NCI-H510A treated with DMSO at 0.1 percent for 48 hours (cell line): ENCODE results near the gene SYNJ2.

Experiments
- DNase-seq: peaks from one replicate; lab custom pipeline; 2025; lab: John Stamatoyannopoulos, UW

Gene SYNJ2

GRCh38 chr6:158041788-158042187 lies 60.1 kb downstream of the SYNJ2 start:
- DNase-seq = no peak

DNA sequence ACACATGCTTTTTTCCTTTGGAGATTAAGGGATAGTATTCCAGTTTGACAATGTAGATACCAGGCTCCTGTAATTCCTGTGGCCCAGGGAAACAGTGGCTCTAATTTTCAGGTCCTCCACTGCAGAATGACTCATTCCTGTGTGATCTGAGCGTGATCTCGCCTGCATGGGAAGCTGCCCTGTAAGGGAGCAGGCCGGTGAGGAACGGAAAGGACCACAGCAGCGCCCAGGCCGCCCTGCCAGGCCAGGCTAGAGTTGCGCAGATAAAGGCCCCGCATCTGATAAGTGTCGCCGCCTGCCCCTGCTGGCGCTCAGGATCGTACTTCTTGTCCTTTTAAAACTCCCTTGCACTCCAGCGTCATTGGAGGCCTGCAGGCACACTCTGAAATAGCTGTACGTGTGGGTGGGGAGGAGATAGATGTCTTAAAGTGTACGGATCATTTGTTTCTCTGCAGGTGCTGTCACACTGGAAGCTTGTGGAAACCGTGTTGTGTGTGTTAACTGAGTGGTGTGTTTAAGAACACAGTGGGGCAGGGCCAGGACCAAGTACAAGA lies 60.7 kb downstream of the SYNJ2 start:
- no peak for DNase-seq

GRCh38 chr6:158043008-158043407 lies 61.3 kb downstream of the SYNJ2 start:
- DNase-seq = no peak

DNA sequence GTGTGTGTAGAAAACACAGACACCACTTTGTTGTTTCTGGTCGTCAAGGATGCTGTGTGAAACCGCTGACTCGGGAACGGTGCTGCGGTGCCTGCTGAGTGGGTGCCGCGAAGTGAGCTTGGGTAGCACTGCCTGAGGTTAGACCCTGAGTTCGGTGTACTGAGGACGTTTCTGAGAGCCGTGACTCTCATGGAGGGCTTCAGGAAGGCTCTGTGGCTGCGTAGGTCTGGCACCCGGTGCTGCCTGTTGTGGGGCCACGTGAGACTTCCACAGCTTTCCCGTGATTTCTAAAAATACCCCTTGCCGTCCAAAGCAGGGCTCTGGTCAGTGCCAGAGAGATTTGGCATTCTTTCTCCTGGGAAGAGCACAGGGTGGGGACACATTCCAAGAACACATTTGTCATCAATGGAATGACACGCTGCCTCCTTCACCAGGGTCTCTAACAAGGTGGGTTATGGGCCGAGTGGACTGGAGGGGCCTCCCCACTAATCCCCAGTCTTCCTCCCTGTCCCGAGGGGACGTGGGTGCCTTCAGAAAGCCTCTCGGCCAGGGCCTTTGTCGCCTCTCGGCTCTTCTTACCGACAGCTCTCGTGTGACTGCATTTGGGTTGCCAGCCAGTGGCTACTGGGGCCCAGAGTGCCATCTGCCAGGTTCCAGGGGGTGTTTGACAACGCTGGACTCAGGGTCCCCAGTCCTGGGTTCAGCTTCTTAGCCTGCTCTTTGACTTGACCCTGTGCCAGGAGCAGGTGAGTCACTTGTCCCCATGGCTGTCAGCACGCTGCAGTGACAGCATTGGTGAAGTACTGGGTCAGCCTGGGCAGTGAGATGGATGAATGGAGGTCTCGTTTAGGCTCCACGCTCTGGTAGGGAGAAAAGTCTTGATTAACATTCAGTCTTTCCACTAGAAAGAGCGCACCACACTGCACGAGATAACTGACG lies 62.2 kb downstream of the SYNJ2 start:
- no peak for DNase-seq

GRCh38 chr6:158044525-158044888 lies 62.8 kb downstream of the SYNJ2 start:
- DNase-seq = no peak

DNA sequence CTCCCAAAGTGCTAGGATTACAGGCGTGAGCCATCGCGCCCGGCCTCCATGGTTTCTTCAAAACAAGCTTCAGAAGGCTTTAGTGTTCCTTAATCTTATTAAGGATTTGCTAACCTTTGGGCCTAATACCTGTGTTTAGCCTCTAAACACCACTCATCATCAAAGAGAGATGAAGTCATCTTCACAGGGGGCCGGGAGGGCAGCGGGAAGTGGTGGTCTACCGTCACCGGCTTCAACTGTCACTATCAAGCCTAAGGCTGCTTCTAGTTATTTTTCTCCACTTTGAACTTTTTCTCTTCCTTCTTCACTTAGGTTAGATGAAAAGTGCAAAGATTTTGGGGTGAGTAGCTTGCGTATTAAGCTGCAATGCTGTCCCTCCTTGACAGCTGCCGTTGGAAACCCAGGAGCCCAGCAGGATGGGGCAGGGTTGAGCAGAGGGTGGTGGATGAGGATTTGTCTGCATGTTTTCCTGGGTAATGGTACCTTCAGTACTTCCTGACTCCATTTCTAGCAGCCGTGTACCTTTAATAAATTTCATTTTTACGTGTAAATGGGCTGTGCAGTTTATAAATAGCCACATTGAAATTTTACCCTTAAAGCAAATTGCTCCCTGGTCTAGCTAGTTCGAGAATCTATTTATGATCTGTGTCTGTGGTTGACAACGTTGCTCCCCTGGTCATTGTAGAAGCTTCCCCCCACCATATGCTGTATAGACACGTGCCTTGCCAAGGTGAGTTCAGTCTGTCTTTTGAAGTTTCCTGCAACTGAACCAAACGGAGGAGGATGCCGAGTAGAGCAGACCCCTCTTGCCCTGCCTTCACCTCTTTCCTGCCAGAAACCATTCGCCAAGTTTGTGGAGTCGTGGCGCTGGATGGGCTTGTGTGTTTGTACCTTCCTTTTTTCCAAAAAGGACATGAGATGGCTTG lies 64.8 kb downstream of the SYNJ2 start:
- DNase-seq = no peak

DNA sequence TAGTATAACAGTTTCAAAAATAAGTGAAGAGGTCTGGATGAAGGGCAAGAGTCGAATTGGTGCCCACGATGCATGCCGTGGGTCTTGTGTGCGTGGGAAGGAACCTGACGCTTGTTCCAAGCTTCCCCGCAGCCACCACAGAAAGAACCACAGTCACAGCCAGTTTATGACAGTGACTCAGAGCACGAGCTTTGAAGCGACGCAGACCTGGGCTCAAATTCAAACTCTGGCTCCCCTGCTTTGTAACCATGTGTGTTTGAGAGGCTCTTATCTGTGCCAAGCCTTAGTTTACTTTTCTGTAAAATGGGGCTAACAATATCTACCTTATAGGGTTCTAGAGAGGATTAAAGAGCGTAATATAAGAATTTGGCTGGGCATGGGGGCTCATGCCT lies 65.5 kb downstream of the SYNJ2 start:
- DNase-seq = no peak

DNA sequence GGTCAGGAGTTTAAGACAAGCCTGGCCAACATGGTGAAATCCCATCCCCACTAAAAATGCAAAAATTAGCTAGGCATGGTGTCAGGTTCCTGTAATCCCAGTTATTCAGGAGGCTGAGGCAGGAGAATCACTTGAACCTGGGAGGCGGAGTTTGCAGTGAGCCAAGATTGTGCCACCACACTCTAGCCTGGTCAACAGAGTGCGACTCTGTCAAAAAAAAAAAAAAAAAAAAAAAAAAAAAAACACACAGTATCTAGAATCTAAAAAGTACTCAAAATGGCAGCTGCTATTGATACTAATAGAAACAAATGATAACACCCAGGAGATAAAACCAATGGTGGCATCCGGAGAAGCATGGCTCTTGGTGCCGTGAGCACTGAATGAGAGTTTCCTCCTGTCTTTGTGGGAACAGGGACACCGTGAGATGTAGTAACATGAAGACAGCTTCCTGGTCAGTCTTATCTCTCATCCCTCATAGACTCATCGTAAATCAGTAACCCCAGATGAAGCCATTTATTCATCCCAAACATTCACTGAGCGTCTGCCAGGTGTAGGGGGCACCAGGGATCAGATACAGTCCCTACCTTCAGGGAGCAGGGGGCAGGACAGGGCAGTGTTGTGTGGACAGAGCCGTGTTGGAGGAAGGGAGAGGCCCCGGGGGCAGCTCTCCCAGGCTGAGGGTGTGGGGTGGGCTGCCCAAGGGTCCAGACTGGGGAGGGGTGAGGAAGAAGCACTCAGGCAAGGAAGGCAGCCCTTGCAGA lies 66.1 kb downstream of the SYNJ2 start:
- DNase-seq = no peak

- DNase-seq = no peak
Measured at GRCh38 chr6:158048589-158048988, 66.9 kb downstream of the SYNJ2 start.

- no peak for DNase-seq
Measured at GRCh38 chr6:158049055-158050028, 67.7 kb downstream of the SYNJ2 start.

DNA sequence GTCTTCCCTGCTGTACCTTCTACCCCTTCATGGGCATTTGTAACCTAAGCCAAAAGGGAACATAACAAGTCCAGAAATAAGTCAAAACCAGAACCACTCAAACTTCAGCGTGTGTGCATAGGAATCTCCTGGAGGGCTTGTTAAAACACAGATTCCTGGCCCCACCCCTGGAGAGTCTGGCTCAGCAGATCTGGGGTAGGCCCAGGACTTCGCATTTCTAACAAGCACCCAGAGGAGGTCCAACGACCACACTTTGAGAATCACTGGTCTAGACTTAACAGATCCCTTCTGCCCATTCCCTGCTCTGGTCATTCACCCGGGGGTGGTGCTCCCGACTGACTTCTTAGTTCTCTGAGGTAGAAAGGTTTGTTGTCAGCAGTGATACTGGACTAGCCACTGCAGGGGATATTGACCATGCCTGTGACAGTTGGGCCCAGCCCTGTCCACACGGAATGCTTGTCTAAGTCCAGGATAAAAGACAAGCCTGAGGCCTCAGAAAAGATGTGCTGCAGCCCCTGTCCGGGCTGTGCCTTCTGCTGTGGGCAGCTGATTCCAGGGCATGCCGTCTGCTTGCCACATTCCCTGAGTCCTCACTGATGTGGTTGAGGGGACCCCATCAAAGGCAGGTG lies 68.6 kb downstream of the SYNJ2 start:
- DNase-seq = no peak

DNA sequence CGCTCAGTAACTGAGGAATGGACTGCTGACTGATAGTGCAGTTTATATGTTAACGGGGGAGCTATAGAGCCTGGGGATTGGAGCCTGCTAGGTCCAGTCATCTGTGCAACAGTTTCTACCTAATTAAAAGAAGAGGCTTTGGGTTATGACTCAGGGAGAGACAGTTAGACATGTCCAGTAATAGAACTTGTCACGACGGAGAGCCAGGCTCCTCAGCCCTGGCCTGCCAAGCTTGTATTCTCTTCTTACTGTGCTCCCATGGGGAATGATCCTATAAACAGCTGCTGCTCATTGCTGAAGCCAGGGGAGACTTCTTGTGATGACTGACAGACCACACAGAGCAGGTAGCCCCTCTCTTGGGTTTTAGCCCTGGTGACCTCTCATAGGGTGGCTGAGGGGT lies 69.3 kb downstream of the SYNJ2 start:
- no peak for DNase-seq

DNA sequence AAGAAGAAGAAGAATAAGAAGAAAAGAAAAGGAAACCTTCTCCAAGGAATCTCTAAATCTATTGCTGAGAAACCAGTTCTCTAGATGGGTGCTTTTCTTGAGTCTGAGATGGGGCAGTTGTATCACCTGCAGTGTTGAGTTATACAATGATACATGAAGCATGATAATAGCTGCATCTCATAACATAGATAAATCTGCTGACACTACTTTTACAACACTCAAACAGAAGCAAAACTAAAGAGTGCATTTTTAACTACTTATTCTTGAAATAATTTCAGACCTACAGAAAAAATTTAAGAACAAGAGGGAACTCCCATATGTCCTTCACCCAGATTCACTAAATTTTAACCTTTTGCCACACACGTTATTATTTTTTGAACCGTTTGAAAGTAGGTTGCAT lies 70.3 kb downstream of the SYNJ2 start:
- DNase-seq = no peak

GRCh38 chr6:158053377-158054313 lies 72.0 kb downstream of the SYNJ2 start:
- no peak for DNase-seq

DNA sequence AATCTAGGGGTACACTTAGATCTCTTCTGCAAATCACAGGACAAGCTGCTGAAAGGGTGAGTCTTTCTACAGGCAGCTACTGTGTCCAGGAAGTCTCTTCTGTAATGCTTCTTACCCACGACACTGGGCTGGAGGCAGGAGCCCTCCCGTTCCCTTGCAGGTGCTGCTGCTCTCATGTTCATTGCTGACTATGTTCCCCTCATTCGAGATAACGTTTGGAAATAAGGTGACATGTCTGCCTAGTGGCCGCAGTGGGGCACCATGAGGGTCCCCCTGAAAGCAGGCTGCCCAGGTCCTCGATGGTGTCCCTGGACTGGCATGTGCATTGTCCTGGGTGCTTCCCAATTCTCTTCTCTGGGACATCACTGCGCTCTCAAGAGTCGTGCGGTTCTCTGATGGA lies 74.7 kb downstream of the SYNJ2 start:
- no peak for DNase-seq

DNA sequence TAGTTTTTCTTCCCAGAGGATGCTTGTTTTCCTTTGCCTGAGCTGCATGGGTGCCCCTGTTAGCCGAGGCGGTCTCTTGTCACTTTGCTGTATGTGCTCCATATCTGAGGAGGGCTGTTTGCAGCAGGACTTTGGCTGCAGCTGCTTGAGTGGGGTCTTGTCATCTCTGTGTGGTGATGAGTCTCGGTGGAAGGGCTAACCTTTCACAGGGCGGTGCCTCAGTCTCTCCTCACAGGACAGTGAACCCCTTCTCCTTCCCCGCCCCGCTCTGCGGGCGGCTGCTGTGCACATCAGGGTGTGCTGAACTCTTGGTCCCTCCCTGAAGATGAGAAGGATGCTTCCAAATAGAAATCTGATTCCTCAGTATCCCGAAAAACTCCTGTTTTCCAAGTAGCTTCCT lies 75.1 kb downstream of the SYNJ2 start:
- DNase-seq = no peak

- no peak for DNase-seq
Measured at GRCh38 chr6:158057213-158057987, 75.7 kb downstream of the SYNJ2 start.

DNA sequence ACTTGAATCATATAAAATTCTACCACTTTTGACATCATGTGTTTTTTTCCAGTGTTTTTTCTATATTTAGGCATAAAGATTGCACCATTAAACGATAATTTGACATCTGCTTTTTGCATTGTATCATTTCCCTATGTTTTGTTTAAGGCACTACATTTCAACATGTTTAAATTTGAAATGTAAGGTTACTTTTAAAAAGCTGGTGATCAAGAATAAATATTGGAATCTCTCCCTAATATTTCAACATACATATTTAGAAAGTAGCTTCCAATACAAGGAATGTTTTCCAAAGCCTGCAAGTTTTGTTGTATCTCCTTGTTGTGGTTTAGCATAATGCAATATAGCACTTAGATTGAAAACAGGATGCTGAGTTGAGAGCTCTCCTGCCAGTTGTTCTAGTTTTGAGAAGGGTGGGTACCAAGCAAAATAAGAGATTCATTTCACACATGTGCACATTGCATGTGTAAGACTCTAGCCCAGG lies 76.5 kb downstream of the SYNJ2 start:
- no peak for DNase-seq
